Activated naive CD4-positive, alpha-beta T cell treated with anti-CD3 and anti-CD28 coated beads, Interleukin-2, amount 10 ng/mL, durations not matched to agents 5 hours and 36 hours (primary cell): ENCODE data around the gene TREML1. TPM values are rescaled to one million over a fixed set of nuclear protein-coding genes. Genes with fewer than 3 reads are reported as not detected.

Source experiments
- total RNA-seq, 2 experiments: library from RNA; stranded (reverse); gene quantifications; one replicate each; pipeline ENCODE4 v1.2.3, GENCODE V29; 2021

TREML1 gene
- total RNA-seq, result not detected

DNA sequence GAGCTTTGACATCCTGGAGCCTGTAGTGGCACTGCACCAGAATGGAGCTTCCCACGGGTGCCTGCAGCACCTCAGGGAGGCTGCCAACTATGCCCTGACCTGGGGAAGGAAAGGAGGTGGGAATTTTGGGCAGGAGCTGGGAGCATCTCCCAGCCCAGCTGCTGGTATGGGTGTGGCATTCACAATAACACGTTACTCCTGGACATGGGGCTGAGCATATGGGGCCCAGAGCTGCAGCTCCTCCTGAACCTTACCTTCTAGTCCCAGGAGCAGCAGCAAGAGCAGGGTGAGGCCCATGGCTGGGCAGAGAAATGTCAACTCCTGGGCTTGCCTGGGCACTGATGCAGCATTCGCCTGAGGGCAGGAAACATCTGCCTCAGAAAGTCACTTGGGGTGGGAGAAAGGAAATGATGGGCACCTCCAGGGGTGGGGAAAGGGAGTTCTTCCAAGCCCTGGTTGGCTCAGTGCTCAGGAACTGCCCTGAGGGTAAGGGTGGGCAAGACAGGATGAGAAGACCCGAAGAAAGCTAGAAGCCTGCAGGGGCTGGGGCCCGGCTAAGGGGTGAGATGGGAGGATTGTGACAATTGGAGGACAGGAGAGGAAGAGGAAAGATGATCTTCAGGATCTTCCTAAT is at the start of gene TREML1:
TSS of gene TREML1 (minus strand) at position 356 of the 634 bp plus-strand sequence. CDS start at position 297, 59 bp downstream.

GRCh38 chr6:41200901-41201763 is 47.0 kb upstream of the TREML1 start, which contains the start of gene TREML2:
Gene TREML2, minus strand, starts transcription at chr6:41201149. Its CDS starts 141 bp downstream, at chr6:41201008.

GRCh38 chr6:41162687-41163418 is 8.7 kb upstream of the TREML1 start, which contains the start of gene TREM2:
Gene TREM2, minus strand, starts transcription at chr6:41163116. Its CDS starts 34 bp downstream, at chr6:41163082.

Other genes starting within 250 kb of the TREML1 start
- gene UNC5CL, start 115.1 kb downstream of the TREML1 start, total RNA-seq, result 1 to 10 TPM; 1.4 to 1.6 TPM
- not detected for gene TSPO2, start 111.9 kb downstream of the TREML1 start, total RNA-seq
- gene APOBEC2, start 101.1 kb downstream of the TREML1 start, total RNA-seq, result not detected
- 10 to 100 TPM; 30.1 to 31.7 TPM for gene OARD1, start 82.0 kb downstream of the TREML1 start, total RNA-seq
- 10 to 100 TPM; 34.2 to 35.3 TPM for gene NFYA, start 81.4 kb downstream of the TREML1 start, total RNA-seq
- not detected for gene TREM2, start 8.8 kb upstream of the TREML1 start, total RNA-seq
- 10 to 100 TPM; 35.3 to 36.5 TPM for gene TREML2, start 46.8 kb upstream of the TREML1 start, total RNA-seq
- not detected for gene TREML4, start 74.0 kb upstream of the TREML1 start, total RNA-seq
- gene TREM1, start 132.3 kb upstream of the TREML1 start, total RNA-seq, result under 1 TPM; 0.26 to 0.53 TPM
- not detected for gene NCR2, start 181.3 kb upstream of the TREML1 start, total RNA-seq